ENCODE measurements around the gene COPS6.
"Not testable (repeated sequence)": the region's sequence is repeated elsewhere in the genome, so short reads cannot be mapped to it uniquely, and the experiment has no call there.

Gene COPS6

GRCh38 chr7:100127866-100128636 lies 39.3 kb downstream of the COPS6 start:
- DNase-seq (ENCODE audit: low spot score): no peak

DNA sequence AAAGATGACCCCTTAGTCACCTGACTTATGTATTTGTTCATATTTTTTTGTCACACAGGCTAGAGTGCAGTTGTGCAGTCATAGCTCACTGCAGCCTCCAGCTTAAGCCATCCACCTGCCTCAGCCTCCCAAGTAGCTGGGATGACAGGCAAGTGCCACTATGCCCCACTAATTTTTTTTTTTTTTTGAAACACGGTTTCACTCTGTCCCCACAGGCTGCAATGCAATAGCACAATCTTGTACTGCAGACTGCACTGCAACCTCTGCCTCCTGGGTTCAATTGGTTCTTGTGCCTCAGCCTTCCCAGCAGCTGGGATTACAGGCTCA lies 39.8 kb downstream of the COPS6 start:
- no peak for DNase-seq (ENCODE audit: low spot score)

GRCh38 chr7:100130220-100130607 lies 41.4 kb downstream of the COPS6 start:
- not testable (repeated sequence) for DNase-seq (ENCODE audit: low spot score)

DNA sequence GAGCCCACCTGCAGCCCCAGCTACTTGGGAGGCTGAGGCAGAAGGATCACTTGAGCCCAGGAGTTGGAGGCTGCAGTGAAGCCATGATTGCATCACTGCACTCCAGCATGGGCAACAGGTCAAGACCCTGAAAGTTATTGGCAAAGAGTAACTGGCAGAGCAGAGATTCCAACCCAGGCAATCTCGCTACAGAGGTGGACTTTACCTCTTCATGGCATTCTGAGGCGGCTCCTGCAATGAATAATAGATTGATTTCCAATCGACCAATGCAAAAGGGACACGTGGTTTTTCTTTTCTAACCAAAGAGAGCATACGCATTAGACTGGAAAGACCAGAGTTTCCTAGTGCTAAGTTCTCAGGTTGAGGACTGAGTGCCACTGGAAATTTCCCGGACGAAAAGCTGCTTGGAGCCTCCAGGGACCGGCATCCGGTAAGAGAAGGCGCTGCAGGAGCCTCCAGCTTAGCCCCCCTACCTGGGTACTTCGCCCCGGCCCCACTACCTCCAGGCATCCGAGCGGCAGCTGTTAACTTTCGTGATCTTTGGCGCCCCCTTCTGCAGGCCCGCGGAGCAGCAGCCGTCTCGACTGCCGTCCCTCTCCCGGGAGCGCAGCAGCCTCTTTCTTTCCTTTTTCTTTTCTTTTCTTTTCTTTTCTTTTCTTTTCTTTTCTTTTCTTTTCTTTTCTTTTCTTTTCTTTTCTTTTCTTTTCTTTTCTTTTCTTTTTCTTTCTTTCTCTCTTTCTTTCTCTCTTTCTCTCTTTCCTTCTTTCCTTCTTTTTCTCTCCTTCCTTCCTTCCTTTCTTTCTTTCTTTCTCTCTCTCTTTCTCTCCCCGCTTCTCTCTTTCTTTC lies 42.1 kb downstream of the COPS6 start:
- peak; percentile 84 for DNase-seq (ENCODE audit: low spot score)

- DNase-seq (ENCODE audit: low spot score): no peak
Observed at GRCh38 chr7:100132126-100132525, 43.4 kb downstream of the COPS6 start.

DNA sequence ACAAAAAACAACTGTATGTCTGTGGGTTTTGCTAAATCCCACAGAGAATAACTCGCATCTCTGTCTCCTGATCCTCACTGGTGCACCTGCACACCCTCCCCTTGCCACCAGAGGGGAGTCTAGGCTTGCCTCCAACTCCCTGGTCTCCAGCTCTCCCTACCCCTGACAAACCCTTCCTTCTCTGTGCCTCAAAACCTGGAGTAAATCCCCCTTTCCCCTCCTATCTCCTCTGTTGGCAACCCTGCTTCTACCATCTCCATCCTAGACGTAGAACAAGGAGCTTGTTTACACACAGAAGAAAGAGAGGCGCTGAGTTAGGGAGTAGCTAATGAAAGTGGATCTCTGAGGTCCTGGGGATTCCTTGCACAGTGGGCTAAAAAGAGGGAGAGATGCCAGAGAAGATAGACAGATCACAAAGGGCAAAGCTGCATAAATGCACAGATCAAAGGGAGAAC lies 44.0 kb downstream of the COPS6 start:
- DNase-seq (ENCODE audit: low spot score): peak; percentile 81

- DNase-seq (ENCODE audit: low spot score): no peak
Observed at GRCh38 chr7:100137851-100138760, 49.3 kb downstream of the COPS6 start.

GRCh38 chr7:100141555-100141949 lies 52.8 kb downstream of the COPS6 start:
- no peak for DNase-seq (ENCODE audit: low spot score)
